NCI-H2081 treated with DMSO at 0.1 percent for 48 hours (cell line): ENCODE measurements around the gene P2RY13.

ENCODE experiments used
- DNase-seq: peaks from one replicate; lab custom pipeline; 2025; lab: John Stamatoyannopoulos, UW

Gene P2RY13

DNA sequence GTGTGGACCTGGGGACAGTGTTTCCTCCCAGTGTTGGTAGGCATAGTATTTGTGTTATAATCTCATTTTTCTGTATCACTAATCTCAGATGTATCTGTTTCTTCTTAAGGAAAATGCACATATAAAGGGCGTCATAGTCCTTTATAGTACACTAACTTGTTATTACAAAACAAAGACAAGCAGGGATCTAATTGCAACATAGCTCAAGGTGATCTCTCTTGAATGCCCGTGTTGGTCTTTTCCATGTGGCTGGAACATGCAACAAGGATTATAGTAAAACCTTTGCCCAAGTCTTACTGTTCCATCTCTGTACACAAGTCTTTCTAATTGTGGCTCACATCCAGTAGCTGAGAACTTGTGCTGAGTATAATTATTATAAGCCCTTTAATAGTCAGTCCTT, 9.2 kb downstream of the P2RY13 start:
- DNase-seq: no peak

DNA sequence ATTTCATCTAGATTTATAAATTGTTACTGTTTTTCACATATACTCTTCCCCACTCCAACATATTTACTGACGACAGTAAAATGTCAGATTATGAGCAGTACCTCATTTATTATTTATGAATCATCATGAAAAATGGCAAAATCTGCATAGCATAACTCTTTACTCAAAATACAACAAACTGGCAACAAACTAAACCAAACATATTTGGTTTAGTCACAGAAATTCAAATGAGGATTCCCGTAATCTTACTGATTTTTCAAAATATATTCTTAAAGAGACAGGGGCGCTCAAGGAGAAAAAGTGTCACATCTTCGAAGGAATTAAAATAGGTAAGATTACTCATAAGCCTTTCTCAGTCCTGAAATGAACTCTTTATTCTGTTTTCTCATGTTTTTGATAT, 9.7 kb downstream of the P2RY13 start:
- DNase-seq: no peak

DNA sequence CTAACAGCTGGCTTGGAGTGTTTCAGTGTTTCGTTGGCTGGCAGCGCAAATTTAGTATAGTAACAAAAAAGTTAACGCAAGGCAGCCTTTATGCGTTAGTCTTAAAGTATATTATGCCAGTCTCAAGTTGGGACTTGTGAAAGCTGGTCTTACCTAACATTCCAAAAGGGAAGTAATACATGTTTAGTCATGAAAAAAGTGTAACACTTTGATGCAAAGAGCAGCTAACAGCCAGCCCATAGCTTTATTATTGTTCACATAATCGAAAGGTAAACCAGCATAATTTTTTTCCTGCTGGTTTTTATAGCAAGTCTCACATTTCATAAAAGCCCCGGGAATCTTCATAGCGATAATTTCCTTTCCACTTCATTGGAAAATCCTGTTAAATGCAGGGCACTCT, 10.4 kb downstream of the P2RY13 start:
- no peak for DNase-seq

DNA sequence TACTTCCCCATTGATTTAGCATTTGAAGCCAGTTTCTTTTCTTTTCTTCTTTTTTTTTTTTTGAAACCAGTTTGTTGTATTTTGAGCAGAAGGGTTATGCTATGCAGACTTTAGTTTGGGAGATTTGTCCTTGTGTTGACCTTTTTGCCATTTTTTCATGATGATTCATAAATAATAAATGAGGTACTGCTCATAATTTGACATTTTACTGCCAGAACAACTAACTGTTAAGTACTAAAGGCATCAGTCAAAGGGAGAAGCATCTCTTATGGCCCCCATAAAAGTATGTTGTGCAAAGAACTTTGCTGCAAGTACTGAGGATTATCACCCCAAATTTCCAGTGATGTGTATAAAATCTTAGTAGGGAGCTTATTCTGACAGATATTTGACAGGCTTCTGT, 11.0 kb downstream of the P2RY13 start:
- DNase-seq: no peak

DNA sequence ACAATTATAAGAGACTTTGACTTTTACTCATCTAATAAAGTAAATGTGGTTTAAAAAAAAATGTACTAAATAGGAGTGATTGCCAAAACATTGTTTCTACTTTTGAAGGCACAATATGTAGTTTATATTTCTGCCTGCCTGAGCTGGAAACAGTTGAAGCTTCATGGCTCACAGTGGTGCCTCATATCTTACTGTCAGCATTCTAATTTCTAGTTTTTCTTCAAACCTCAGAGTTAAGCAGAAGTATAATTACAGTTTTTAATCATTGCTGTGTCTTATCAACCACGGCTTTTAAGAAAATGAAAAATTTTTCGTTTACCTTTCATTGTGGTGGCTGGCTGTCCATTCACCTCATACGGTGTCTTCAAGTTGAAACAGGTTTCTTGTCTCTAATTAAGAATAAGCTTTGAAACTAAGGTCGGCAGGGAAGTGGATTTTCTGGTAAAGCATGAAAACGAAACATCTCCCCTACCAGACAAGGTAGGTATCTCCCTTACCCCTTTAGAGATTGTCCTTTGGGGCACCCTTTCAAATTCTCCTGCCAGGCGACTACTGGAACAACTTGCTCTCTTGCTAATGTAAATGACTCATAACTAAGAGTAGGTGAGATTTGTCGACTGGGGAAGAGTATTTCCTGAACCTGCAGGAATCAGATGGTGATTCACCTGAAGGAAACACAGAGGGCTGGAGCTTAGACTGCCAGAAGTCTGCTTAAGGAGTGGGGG, 12.9 kb downstream of the P2RY13 start, which contains the start of gene GPR87:
Gene GPR87 (minus strand): TSS at position 554 of the 725 bp plus-strand sequence. CDS start 16,720 bp downstream, outside the sequence.
- no peak for DNase-seq

DNA sequence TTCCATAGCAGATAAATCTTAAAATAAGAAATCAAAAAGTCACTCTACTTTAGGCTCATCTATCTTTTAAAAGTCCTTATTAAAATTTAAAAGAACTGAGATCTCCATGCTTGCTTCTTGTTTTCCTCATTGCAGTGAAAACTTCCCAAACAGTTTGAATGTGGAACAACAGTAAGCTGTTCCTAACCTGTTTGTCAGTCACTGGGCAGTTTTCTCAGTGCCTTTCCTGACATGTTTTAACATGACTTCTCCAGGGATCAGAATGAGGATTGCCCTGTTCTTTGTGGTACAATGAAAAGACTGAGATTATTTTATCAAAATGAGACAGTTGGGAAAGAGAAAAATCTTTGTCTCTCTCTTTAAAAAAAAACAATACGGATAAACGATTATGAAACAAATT, 13.5 kb downstream of the P2RY13 start:
- no peak for DNase-seq

DNA sequence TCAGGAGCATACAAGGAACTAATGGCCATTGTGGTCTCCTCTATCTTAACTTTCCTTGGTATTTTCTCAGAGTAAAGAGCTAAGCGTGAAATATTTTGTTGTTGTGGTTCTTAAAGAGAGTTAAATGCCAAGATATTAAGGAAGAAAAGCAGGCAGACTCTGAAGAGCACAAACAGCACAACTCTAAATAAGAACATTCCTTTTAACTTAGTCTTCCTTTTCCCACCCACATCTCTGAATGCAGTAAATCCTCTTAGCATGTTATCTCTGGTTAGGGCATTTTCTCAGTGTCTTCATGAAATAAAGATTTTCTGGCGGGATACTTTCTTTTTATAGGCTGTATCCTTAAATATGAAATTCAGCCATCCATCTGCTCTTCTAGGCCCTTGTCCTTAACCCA, 14.2 kb downstream of the P2RY13 start:
- no peak for DNase-seq

DNA sequence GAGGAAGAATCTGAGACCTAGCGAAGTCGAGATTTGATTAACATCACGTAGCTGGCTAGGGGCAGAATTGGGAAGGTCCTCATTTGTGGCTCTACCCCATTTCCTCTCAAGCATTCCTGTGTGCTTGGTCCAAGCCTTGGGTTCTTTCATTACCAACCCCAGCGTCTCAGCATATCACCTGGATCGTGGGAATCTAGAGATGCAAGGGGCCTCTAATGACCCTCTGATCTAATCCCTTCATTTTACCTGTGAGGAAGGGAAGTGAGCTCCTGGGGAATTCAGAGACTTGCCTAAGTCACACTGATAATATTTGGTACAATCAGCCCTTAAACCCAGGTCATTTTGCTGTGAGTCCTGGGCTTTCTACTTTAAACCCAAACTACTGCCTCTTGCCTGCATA, 14.8 kb downstream of the P2RY13 start:
- DNase-seq: no peak

DNA sequence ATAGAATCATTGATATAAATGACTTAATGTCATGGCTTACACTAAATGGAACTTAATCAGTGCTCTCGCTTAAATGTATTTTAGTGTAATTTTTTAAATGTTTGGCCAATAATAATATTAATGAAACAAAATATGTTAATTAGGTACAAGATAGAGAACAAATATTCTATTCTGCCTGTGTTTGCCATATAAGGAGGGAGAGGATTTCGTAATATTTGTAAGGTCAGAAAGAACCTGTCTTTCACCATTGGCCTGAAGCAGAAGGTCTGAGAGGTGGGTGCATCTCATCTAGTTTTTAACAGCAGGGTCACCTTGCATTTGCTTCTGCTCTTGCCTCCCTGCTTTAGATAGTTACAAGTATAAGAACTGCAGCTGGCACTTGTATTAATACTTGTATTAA, 15.2 kb downstream of the P2RY13 start:
- no peak for DNase-seq

DNA sequence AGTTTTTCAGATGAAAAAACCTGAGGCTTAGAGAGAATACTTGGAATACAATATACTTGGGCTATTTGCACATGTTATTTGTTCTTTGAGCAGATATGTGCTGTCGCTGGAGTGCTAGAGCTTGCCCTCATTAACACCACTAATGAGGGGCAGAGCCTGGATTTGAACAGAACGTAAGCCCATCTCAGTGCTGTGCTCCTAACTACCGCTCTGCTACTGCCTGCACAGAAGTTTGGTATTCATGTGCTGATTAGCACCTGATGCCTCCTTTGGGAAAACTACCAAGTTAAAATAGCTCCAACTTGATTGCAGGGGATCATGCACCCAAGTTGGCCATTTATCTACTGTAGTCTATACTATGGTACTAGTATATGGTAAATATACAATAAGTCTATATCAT, 16.4 kb downstream of the P2RY13 start:
- no peak for DNase-seq

DNA sequence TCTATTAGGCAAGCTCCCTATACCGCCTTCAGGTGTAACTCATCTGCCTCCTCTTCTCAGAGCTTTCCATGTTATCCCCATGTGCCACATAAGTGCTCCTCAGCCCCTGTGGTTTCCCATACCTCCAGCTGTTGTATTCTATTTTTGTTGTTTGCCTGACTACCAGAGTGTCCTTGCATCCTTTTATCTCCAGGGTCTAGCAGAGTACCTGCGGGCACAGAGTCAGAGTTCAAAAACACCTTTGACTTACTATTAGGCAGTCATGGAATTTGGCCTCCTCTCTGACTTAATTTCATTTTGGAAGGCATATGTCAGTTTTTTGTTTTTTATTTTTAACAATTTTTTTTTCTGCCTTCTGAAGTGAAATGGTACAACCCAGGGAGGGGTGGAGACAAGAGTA, 19.8 kb downstream of the P2RY13 start:
- no peak for DNase-seq

DNA sequence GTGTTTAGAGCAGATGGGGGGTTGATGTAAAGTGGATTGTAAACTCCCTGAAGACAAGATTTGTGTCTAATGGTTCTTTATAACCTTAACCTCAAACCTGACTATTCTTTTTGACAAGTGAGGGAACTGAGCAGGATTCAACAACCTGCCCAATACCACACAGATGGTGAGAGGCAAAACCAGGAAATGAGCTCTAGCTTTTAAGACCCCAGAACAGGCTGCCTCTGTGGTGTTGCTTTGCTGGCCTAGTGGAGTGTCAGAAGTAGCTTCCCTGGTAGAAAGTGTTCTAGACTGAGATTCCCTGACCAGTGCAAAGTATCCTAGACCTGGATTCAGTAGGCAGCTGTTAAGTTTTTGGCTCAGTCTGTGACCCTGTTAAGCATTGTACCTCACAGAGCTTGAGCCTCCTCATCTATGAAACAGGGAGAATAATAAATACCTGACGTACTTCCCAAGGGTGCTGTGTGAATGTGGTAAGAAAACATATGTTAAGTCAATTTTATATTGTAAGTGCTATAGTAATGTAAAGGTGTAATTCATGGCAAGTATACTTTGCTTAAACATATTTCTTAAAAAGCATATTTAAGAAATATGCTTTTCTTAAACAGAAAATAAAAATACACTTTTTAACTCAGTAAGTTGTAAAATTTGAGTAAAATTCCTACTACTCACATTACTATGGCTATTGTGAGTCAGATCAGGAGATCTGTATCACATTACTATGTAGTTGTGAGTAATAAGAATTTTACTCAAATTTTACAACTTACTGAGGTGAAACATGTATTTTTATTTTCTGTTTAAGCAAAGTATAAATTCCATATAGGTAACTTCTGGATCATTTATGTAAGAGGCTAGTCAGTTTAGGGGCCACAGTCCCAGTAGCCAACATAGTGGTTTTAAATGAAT, 21.5 kb downstream of the P2RY13 start:
- no peak for DNase-seq

DNA sequence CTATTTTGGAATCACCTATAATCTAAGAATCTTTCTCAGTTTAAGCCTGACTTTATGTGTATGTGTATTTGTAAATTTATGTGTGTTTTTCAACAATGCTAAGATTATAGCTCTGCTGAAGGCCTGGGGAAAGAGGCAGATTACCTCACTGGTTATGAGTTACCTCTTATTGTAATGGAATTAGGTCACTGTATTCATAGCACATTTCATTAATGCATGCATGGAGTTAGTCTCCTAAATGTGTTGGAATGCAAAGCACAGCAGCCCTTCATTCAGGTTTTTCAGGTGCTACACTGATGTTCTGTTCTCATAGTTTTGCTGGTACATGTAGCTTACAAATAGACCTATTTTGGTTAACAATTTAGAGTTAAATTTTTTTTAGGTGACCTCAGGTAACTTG, 22.2 kb downstream of the P2RY13 start:
- DNase-seq: no peak

DNA sequence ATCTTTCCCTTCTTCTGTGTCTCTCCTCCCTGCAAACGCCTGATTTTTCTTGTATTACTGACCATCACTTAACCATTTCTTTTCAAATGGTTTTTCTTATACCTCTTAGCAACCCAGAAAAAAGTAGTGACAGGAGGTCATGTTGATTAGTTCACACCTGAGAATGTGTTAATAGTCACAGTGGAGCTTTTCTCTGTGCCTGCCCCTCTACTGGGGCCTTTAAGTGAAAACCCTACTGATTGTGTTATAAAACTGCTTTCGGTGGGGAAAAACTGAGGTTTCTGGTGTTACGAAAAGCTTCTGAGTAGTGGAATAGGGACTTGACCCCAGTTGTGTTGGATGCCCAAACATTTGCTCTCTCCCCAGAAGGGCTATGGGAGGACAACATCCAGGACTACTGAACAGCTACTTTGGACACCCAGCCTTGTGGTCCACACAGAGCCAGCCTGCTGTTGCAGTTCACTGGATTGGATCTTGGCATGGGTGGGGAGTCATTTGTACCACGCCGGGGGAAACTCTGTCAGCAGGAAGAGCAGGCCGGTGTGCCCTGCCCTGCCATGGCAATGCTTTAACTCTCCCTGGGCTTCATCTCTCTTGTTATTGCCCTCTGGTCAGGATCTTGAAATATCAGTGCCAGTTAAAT, 23.1 kb downstream of the P2RY13 start:
- no peak for DNase-seq

DNA sequence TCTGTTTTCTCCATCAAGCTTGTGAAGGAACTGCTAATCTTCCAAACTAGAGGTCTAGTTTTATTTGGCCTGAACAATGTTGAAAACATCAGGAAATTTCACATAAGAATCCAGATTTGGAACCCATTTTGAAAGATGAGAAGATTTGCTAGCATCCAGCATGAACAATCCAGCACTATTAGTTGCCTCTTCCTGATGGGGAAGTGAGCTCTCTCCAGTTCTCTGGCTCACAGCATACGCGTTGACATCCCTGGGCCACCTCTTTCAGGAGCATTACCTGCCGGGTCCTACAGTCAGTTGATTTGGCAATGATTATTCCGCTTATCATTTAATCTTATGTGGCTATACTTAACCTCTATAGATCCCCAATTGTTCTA, 23.6 kb downstream of the P2RY13 start:
- DNase-seq: no peak

DNA sequence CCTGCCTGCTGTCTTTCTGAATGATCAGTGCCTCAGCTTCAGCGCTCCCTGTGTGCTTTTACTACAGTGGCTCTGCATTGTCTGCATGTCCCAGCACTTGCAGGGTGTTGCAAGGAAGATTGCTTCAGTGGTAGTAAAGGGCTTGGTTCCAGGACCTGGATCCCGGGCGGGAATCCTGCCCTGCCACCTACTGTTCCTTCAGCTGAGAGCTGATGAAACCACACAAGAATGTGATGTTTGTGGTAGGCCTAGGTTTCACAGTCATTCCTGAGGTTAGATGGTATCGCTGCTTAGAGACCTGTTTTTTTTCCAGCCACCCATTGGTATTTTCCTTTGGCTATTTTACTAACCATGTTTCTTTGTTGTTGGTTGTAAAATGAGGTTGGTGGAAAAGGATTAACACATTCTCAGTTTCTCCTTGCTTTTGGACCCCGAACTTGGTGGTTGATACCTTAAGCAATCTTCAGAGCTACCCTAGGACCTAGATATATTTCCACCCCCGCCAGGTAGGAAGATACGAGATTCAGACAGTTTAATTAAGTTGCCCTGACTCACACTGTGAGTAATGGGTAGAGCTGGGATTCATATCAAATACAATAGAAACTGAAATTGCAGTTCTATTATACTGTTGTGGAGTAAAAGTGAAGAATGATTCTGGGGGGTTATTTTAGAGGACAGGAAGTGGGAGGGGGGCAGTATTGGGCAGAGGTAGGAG, 24.1 kb downstream of the P2RY13 start:
- DNase-seq: no peak

DNA sequence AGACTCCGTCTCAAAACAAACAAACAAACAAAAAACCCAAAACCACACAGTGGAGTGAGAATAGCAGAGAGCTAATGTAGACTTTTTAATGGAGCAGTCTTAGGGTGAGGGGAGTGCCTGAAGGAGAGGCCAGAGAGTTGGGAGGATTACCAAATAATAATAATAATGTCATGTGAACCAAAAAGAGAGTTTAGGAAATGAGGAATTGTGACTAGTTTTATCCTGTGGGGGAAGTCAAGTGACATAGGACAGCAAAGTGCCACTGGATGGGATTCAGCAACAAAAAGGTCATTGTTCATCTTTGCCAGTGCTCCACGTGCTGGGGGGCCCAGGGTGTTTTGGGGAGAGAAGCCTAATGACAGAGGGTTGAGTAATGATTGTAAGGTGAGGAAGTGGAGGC, 25.6 kb downstream of the P2RY13 start:
- no peak for DNase-seq

DNA sequence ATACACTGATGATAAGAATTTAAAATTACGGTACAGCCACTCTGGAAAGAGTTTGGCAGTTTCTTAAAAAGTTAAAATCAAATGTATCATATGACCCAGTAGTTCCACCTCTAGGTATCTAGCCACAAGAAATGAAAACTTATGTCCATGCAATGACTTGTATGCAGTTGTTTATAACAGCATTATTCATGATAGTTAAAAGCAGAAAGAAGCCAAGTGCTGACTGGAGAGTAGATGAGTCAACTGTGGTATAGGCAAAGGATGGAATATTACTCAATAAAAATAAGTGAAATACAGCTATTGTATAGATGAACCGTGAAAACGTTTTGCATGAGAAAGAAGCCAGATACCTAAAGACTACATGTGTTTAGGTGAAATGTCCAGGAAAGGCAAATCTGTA, 27.6 kb downstream of the P2RY13 start:
- DNase-seq: no peak

DNA sequence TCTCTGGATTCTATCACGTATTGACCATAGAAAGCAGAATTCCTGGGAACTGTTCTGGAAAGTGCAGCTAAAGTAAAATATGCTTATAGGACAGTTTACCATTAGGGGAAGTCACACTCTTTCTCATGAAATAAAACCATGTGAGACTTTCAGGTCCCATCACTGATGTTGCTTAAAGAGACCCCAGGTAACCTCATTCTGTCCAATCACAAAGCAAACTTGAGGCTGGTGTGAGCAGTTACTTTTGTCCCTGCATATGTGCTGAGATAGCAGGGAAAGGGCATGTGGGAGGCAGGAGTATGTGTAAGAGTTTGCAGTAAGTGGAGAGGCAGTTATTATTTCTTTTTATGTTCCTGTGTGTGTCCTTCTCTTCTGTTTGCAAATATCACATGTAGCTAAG, 28.8 kb downstream of the P2RY13 start:
- no peak for DNase-seq

DNA sequence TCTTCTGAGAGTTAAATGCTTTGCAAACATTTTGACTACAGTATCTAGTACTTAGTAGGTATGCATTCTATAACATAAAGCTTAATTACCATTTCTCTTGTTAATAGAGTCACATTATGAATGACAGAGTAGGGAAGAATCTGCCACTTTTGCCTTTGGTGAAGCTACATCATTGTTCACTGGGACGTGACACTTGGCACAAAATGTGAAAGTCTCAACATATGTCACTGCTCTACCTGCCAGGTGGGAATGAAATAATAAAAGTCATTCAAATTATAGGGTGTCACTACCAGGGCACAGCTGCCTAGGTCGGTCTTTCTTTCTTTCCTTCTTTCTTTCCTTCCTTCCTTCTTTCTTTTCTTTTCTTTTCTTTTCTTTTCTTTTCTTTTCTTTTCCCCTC, 30.3 kb downstream of the P2RY13 start:
- DNase-seq: no peak

DNA sequence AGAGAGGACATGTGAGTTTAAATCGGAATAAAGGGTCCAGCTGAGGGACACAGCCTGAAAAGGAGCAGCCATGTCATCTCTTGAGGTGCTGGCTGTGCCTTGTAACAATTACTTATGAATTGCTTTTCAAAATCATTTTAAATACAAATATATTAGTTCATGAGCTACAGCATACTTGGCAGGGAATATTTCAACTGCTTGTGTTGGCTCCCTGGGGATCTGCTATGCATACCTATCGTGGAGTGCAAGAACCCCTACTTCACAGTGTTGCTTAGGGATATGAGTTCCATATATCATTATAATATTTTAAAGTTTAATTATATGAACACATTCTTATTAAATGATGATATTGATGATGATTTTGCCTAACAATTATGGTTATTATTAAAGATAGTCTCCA, 31.9 kb downstream of the P2RY13 start:
- no peak for DNase-seq

DNA sequence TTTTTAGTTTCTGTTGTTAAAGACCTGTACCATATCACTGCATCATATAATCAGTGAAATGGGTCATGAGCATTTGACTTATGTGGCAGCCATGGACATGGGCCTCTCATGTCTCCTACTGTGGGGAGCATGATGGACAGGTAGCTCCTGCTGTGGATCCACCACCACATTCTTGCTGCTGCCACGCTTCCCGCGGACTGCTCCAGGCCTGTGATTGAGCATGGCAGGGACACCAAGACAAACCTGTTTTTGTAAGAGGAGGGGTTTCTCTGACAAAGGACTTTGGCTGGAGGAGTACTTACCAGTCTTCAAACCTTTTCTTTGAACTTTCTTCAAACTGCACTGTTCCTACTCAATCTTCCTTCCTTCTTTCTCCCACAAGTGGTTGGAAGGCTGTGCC, 33.1 kb downstream of the P2RY13 start:
- no peak for DNase-seq
